GM12878 (cell line): Measurements from ENCODE around the gene SERPINF2. TPM values are rescaled to one million over a fixed set of nuclear protein-coding genes. Genes with fewer than 3 reads are reported as not detected.

Experiments
- ATAC-seq: fragments of 200-7000 bp; cut with Tn5 transposase; 3 replicates; pipeline ENCODE4 v1.9.1; 2020; ENCODE audit warnings: mild to moderate bottlenecking, moderate library complexity
- BruUV-seq: library from RNA; stranded (reverse); fragments of 400-500 nt; replicated peaks from 2 replicates; lab custom pipeline; 2021; lab: Mats Ljungman, UMichigan
- CTCF ChIA-PET: fragments of 300-600 bp; sonication (Branson Sonifier 250); formaldehyde crosslinking; extraction: SDS; loops from one replicate; lab custom pipeline; 2021; ENCODE audit warnings: inconsistent platforms; lab: Yijun Ruan, JAX
- POLR2A ChIA-PET: fragments of 350-600 bp; formaldehyde crosslinking; extraction: SDS; loops from one replicate; lab custom pipeline; 2021; ENCODE audit warnings: inconsistent platforms; lab: Charles Lee
- RAD21 ChIA-PET: fragments of 300-600 bp; sonication (Branson Sonifier 250); formaldehyde crosslinking; loops from one replicate; lab custom pipeline; 2023; ENCODE audit warnings: antibody characterized with exemption; ENCODE audit not compliant: unreplicated experiment; lab: Charles Lee
- SMC1A ChIA-PET: fragments of 300-600 bp; sonication (Branson Sonifier 250); formaldehyde crosslinking; loops from one replicate; lab custom pipeline; 2023; ENCODE audit not compliant: unreplicated experiment, uncharacterized antibody; lab: Charles Lee
- DNase-seq: peaks from one replicate; pipeline ENCODE4 v3.0.0-alpha.2; 2011; ENCODE audit warnings: low read depth, low spot score
- FAIRE-seq: peaks from 3 replicates; lab custom pipeline; 2011; peaks lifted over from hg19 to GRCh38; lab: Jason Lieb, UNC
- H2AFZ ChIP-seq: 2 replicates; pipeline ENCODE4 v1.6.0; 2011; ENCODE audit warnings: low read depth, low read length, control low read depth; ENCODE audit not compliant: control insufficient read depth
- H3K27ac ChIP-seq: 2 replicates; pipeline ENCODE4 v1.5.1; 2011; ENCODE audit warnings: control low read depth; ENCODE audit not compliant: control insufficient read depth, insufficient read depth
- H3K27me3 ChIP-seq, 2 experiments: replicated peaks in 1 of 2; 2 replicates each; pipeline versions ENCODE4 v1.6.0 to v1.6.1; 2011; ENCODE audit warnings: low read length in 1 of 2; ENCODE audit not compliant: control insufficient read depth in 2 of 2, insufficient read depth in 2 of 2
- H3K36me3 ChIP-seq, 2 experiments: 2 replicates each; pipeline ENCODE4 v1.5.1; 2011; ENCODE audit warnings: low read length in 1 of 2; ENCODE audit not compliant: control insufficient read depth in 2 of 2, insufficient read depth in 2 of 2
- H3K4me1 ChIP-seq: 2 replicates; pipeline ENCODE4 v1.6.1; 2011; ENCODE audit warnings: mild to moderate bottlenecking, low read length, moderate library complexity, mixed read lengths; ENCODE audit not compliant: control insufficient read depth, insufficient read depth
- H3K4me2 ChIP-seq: 2 replicates; pipeline ENCODE4 v1.6.0; 2011; ENCODE audit warnings: control low read depth; ENCODE audit not compliant: control insufficient read depth, insufficient read depth
- H3K4me3 ChIP-seq: fragments of 200-600 bp; sonication (generic); 2 replicates; pipeline ENCODE4 v1.5.1; 2016
- H3K79me2 ChIP-seq: 2 replicates; pipeline ENCODE4 v1.6.0; 2011; ENCODE audit warnings: low read length; ENCODE audit not compliant: control insufficient read depth, insufficient read depth
- H3K9ac ChIP-seq: 2 replicates; pipeline ENCODE4 v1.8.0; 2011; ENCODE audit warnings: low read length, control low read depth, mixed read lengths; ENCODE audit not compliant: control insufficient read depth, insufficient read depth
- H3K9me3 ChIP-seq: replicated peaks from 3 replicates; pipeline ENCODE4 v1.5.1; 2011; ENCODE audit warnings: mild to moderate bottlenecking, low read length; ENCODE audit not compliant: control insufficient read depth, insufficient read depth
- H4K20me1 ChIP-seq: 2 replicates; pipeline ENCODE4 v1.6.0; 2011; ENCODE audit not compliant: control insufficient read depth, insufficient read depth
- CHD4 ChIP-seq: fragments of 200-600 bp; sonication (generic); IDR thresholded peaks from 2 replicates; pipeline ENCODE4 v1.6.1; 2016; ENCODE audit warnings: mild to moderate bottlenecking
- HDAC2 ChIP-seq: fragments of 200-600 bp; sonication (generic); IDR thresholded peaks from 2 replicates; pipeline ENCODE4 v1.6.1; 2017
- MEF2A ChIP-seq: IDR thresholded peaks from 2 replicates; pipeline ENCODE4 v1.6.1; 2011; ENCODE audit warnings: low read depth, mild to moderate bottlenecking, low read length, moderate library complexity; ENCODE audit not compliant: insufficient read depth
- POLR2AphosphoS2 ChIP-seq: IDR thresholded peaks from 2 replicates; pipeline ENCODE4 v1.6.1; 2011; ENCODE audit warnings: low read depth, mild to moderate bottlenecking, low read length, improper control_type of control experiment, moderate library complexity
- POLR2AphosphoS5 ChIP-seq: IDR thresholded peaks from 2 replicates; pipeline ENCODE4 v1.6.1; 2011; ENCODE audit warnings: mild to moderate bottlenecking, low read length, inconsistent platforms
- TARDBP ChIP-seq: IDR thresholded peaks from 2 replicates; pipeline ENCODE4 v1.6.1; 2016; ENCODE audit warnings: borderline replicate concordance
- ZBED1 ChIP-seq: IDR thresholded peaks from 2 replicates; pipeline ENCODE4 v1.6.1; 2016; ENCODE audit warnings: borderline replicate concordance
- ZNF207 ChIP-seq: fragments of 450-650 bp; IDR thresholded peaks from 2 replicates; pipeline ENCODE4 v1.6.1; 2014; ENCODE audit warnings: antibody characterized with exemption, mild to moderate bottlenecking, borderline replicate concordance
- ZNF384 ChIP-seq: IDR thresholded peaks from 2 replicates; pipeline ENCODE4 v1.6.1; 2012; ENCODE audit warnings: low read depth, mild to moderate bottlenecking, low read length, improper control_type of control experiment, borderline replicate concordance
- ZNF622 ChIP-seq: fragments of 450-650 bp; IDR thresholded peaks from 2 replicates; pipeline ENCODE4 v1.6.1; 2017; ENCODE audit warnings: mild to moderate bottlenecking, inconsistent platforms
- WGBS: methylation state at CpG from one replicate; pipeline ENCODE4 v1.1.6; 2016; ENCODE audit warnings: low lambda C conversion rate; ENCODE audit not compliant: insufficient replicate concordance, insufficient coverage; ENCODE audit errors: missing lambda C conversion rate; 5-methylcytosine and 5-hydroxymethylcytosine counted together
- in situ Hi-C: fragments of 300-500 bp; cut with MboI; formaldehyde crosslinking; loops from 9 replicates; pipeline ENCODE4 v1.14.3; 2018; ENCODE audit warnings: mixed read lengths
- intact Hi-C: fragments of 100-400 bp; cut with micrococcal nuclease; formaldehyde crosslinking; loops from one replicate; pipeline ENCODE4 v1.14.2; 2022; ENCODE audit not compliant: unreplicated experiment
- polyA plus RNA-seq, 11 experiments: library from polyadenylated mRNA; depleted of rRNA in 4 of 11; unstranded in 6 of 11; stranded (reverse) in 5 of 11; fragments of >200 nt; fragmentation: Nextera tagmentation in 4 of 11; fragmentation: Illumina TruSeq in 1 of 11; extraction: Ambion mirVana in 4 of 11; extraction: Trizol in 1 of 11; gene quantifications; 1 replicate in 1 of 11; 2 replicates in 10 of 11; pipeline versions ENCODE4 v1.2.1 to v1.2.3, GENCODE V29; 2011 to 2016; ENCODE audit warnings: inconsistent platforms in 2 of 11, missing spikeins in 2 of 11, low read depth in 1 of 11
- total RNA-seq, 4 experiments: library from RNA; depleted of rRNA in 3 of 4; stranded (reverse); fragments of >200 nt in 3 of 4; fragmentation: Illumina TruSeq in 1 of 4; extraction: Trizol in 1 of 4; gene quantifications; 2 replicates each; pipeline versions ENCODE4 v1.2.1 to v1.2.3, GENCODE V29; 2013 to 2021
- TF ChIP-seq, protein P1 (sequence below): fragments of 450-650 bp; conservative IDR thresholded peaks from 2 replicates; pipeline ENCODE4 v1.6.1; 2017; ENCODE audit warnings: mild to moderate bottlenecking, moderate library complexity
- TF ChIP-seq, protein P2 (sequence below): IDR thresholded peaks from 2 replicates; pipeline ENCODE4 v1.6.1; 2012; ENCODE audit warnings: mild to moderate bottlenecking, low read depth, low read length
- TF ChIP-seq, protein P3 (sequence below): IDR thresholded peaks from 2 replicates; pipeline ENCODE4 v1.6.1; 2011; ENCODE audit warnings: low read depth, mild to moderate bottlenecking, low read length, moderate library complexity, borderline replicate concordance; ENCODE audit errors: extremely low read depth

Gene SERPINF2
- total and polyA plus RNA-seq, 10 of the 15 experiments (the other 5 are each of a cell fraction or from before 2014, with no cell fraction given) = 0.04 to 0.21 (median 0.12) TPM; not detected in 6

DNA sequence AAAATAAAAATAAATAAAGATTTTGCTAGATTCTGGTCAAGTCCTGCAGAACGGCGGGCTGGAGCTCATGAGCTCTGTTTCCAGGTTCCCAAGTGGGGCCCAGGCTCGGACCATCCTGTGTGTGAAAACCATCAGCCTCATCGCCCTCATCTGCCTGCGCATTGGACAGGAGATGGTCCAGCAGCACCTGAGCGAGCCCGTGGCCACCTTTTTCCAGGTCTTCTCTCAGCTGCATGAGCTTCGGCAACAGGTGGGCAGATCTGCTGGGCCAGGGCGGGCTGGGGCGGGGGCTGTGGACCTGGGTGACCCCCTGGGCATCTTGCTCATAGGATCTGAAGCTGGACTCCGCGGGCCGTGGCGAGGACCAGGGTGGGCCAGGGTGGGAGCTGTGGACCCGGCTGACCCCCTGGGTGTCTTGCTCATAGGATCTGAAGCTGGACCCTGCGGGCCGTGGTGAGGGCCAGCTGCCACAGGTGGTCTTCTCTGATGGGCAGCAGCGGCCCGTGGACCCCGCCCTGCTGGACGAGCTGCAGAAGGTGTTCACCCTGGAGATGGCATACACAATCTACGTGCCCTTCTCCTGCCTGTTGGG lies 10.3 kb upstream of the SERPINF2 start:
- DNase-seq (no peak), ATAC-seq (no peak), FAIRE-seq (no peak)
- POLR2A ChIA-PET = interaction anchor here (0.7 to 1.1 kb wide), 2 partner anchors 15 to 37 kb away, joined by 3 read pairs; no protein-coding TSS in a partner anchor
- in situ Hi-C loops = no loop called here
- Histone ChIP-seq H3K4me3 (no peak overlapping the region), H3K4me2 (no peak overlapping the region), H4K20me1 (no peaks in the 10 kb centered on the region), H3K27ac (no peak overlapping the region), H3K27me3 (no peaks in the 10 kb centered on the region), H3K36me3 (peaks cover 0 to 3% of the 10 kb centered on the region in 2 experiments; a peak in 2 of 4 replicates), H2AFZ (no peak overlapping the region), H3K4me1 (peaks cover 21% of the 10 kb centered on the region), H3K9me3 (no peaks in the 10 kb centered on the region), H3K9ac (no peak overlapping the region), H3K79me2 (no peaks in the 10 kb centered on the region)
- WGBS = 79% methylated on average over 22 of the region's 22 CpGs
- no TSS peak for BruUV-seq
- CTCF ChIA-PET = no interaction called here
- no peak for TF ChIP-seq ZNF384
- TF ChIP-seq, protein P1, sequence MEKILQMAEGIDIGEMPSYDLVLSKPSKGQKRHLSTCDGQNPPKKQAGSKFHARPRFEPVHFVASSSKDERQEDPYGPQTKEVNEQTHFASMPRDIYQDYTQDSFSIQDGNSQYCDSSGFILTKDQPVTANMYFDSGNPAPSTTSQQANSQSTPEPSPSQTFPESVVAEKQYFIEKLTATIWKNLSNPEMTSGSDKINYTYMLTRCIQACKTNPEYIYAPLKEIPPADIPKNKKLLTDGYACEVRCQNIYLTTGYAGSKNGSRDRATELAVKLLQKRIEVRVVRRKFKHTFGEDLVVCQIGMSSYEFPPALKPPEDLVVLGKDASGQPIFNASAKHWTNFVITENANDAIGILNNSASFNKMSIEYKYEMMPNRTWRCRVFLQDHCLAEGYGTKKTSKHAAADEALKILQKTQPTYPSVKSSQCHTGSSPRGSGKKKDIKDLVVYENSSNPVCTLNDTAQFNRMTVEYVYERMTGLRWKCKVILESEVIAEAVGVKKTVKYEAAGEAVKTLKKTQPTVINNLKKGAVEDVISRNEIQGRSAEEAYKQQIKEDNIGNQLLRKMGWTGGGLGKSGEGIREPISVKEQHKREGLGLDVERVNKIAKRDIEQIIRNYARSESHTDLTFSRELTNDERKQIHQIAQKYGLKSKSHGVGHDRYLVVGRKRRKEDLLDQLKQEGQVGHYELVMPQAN = no peak
- no peak for TF ChIP-seq POLR2AphosphoS2
- TF ChIP-seq, protein P2, sequence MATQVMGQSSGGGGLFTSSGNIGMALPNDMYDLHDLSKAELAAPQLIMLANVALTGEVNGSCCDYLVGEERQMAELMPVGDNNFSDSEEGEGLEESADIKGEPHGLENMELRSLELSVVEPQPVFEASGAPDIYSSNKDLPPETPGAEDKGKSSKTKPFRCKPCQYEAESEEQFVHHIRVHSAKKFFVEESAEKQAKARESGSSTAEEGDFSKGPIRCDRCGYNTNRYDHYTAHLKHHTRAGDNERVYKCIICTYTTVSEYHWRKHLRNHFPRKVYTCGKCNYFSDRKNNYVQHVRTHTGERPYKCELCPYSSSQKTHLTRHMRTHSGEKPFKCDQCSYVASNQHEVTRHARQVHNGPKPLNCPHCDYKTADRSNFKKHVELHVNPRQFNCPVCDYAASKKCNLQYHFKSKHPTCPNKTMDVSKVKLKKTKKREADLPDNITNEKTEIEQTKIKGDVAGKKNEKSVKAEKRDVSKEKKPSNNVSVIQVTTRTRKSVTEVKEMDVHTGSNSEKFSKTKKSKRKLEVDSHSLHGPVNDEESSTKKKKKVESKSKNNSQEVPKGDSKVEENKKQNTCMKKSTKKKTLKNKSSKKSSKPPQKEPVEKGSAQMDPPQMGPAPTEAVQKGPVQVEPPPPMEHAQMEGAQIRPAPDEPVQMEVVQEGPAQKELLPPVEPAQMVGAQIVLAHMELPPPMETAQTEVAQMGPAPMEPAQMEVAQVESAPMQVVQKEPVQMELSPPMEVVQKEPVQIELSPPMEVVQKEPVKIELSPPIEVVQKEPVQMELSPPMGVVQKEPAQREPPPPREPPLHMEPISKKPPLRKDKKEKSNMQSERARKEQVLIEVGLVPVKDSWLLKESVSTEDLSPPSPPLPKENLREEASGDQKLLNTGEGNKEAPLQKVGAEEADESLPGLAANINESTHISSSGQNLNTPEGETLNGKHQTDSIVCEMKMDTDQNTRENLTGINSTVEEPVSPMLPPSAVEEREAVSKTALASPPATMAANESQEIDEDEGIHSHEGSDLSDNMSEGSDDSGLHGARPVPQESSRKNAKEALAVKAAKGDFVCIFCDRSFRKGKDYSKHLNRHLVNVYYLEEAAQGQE = no peak
- no peak for TF ChIP-seq HDAC2
- TF ChIP-seq, protein P3, sequence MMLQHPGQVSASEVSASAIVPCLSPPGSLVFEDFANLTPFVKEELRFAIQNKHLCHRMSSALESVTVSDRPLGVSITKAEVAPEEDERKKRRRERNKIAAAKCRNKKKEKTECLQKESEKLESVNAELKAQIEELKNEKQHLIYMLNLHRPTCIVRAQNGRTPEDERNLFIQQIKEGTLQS = no peak
- TF ChIP-seq MEF2A = no peak
- no peak for TF ChIP-seq ZNF207
- TF ChIP-seq POLR2AphosphoS5 = no peak
- no peak for TF ChIP-seq TARDBP
- TF ChIP-seq ZBED1 = no peak
- TF ChIP-seq CHD4 = no peak
- TF ChIP-seq ZNF622 = no peak
- SMC1A ChIA-PET = interaction anchor here (0.9 to 1.4 kb wide), 2 partner anchors 10 to 132 kb away, joined by 3 read pairs; no protein-coding TSS in a partner anchor
- RAD21 ChIA-PET = interaction anchor here (0.6 to 1.5 kb wide), 2 partner anchors 11 to 91 kb away, joined by 3 to 5 read pairs; no protein-coding TSS in a partner anchor
- intact Hi-C loops = no loop called here
